Kidney (tissue), 14 donors: ENCODE measurements around the gene ZNF830. TPM values are rescaled to one million over a fixed set of nuclear protein-coding genes. Genes with fewer than 3 reads are reported as not detected.

Experiments used
- DNase-seq, 5 donors: peaks; one replicate each; pipeline ENCODE4 v3.0.0-alpha.2; 2013 to 2020
- FAIRE-seq: peaks from 2 replicates; lab custom pipeline; 2012; peaks lifted over from hg19 to GRCh38; lab: Jason Lieb, UNC
- H3K27ac ChIP-seq, 2 donors: one replicate each; pipeline ENCODE4 v1.7.0; 2013; ENCODE audit warnings: low read depth in 2 of 2, low read length in 2 of 2, inconsistent platforms in 1 of 2
- H3K27me3 ChIP-seq: one replicate; pipeline ENCODE4 v1.7.1; 2013; ENCODE audit warnings: low read length, inconsistent platforms; ENCODE audit not compliant: control insufficient read depth, insufficient read depth
- H3K36me3 ChIP-seq, 3 donors: one replicate each; pipeline versions ENCODE4 v1.7.0 to v1.7.1; 2013; ENCODE audit warnings: low read length in 3 of 3, control low read depth in 1 of 3, inconsistent platforms in 1 of 3; ENCODE audit not compliant: insufficient read depth in 3 of 3, control insufficient read depth in 2 of 3
- H3K4me1 ChIP-seq, 3 donors: one replicate each; pipeline versions ENCODE4 v1.7.0 to v1.7.1; 2013; ENCODE audit warnings: low read length in 3 of 3, inconsistent platforms in 1 of 3, low read depth in 1 of 3; ENCODE audit not compliant: control insufficient read depth in 2 of 3, insufficient read depth in 2 of 3
- H3K4me3 ChIP-seq, 3 donors: one replicate each; pipeline versions ENCODE4 v1.7.0 to v1.8.1; 2013; ENCODE audit warnings: low read length in 3 of 3, control low read depth in 1 of 3, inconsistent platforms in 1 of 3
- H3K9ac ChIP-seq, 3 donors: one replicate each; pipeline versions ENCODE4 v1.7.0 to v1.7.1; 2013; ENCODE audit warnings: low read length in 3 of 3, control low read depth in 1 of 3, inconsistent platforms in 1 of 3
- H3K9me3 ChIP-seq, 3 donors: one replicate each; pipeline versions ENCODE4 v1.7.0 to v1.7.1; 2013; ENCODE audit warnings: low read length in 3 of 3, control low read depth in 1 of 3, inconsistent platforms in 1 of 3; ENCODE audit not compliant: control insufficient read depth in 2 of 3, insufficient read depth in 1 of 3
- CTCF ChIP-seq: IDR thresholded peaks from 3 replicates; pipeline ENCODE4 v1.5.1; 2012; ENCODE audit warnings: mild to moderate bottlenecking, moderate library complexity, borderline replicate concordance; ENCODE audit not compliant: insufficient read depth; ENCODE audit errors: extremely low read depth
- intact Hi-C: fragments of 100-400 bp; cut with DNase I; formaldehyde crosslinking; loops from one replicate; pipeline ENCODE4 v1.11.1; 2022
- polyA plus RNA-seq: library from polyadenylated mRNA; stranded (reverse); fragments of 350-450 nt; fragmentation: Illumina TruSeq; extraction: RNeasy Lipid Tissue Mini Kit (QIAGEN cat#74804); gene quantifications from one replicate; pipeline ENCODE4 v1.2.3, GENCODE V29; 2014; ENCODE audit warnings: low read depth, low replicate concordance; ENCODE audit not compliant: insufficient read depth
- total RNA-seq: library from RNA; stranded (reverse); fragmentation: NEBNext Ultra II Directional; extraction: Animal tissue kit (Norgen Biotek cat#: 25700); gene quantifications from one replicate; pipeline ENCODE4 v1.2.1, GENCODE V29; 2021
- donor health status: control.
- donor health status: control.
- donor health status: control.
- donor health status: control.
- donor health status: control.
- donor health status: DM: yes; HTN: yes; CAD: no.
- donor health status: Normal renal cell carcinoma (clear cell type).

The ZNF830 gene
- total and polyA plus RNA-seq, 2 donors from 2014 or later, result 10.0 to 16.8 TPM

- Histone ChIP-seq H3K27me3 (no peaks in the 10 kb centered on the region), H3K27ac (peak overlapping the region; percentile 36 to 95), H3K4me3 (peak overlapping the region; percentile 68 to 71 (median 69)), H3K9me3 (no peaks in the 10 kb centered on the region), H3K4me1 (peaks cover 7 to 12% (median 8%) of the 10 kb centered on the region in 3 donors), H3K9ac (peak overlapping the region; percentile 56 to 62 (median 60)), H3K36me3 (peaks cover 0 to 4% (median 0%) of the 10 kb centered on the region in 3 donors)
- DNase-seq (peak in 1 of 5 donors; percentile 13), FAIRE-seq (no peak)
- intact Hi-C loops, result no loop called here
- TF ChIP-seq CTCF, result no peak
Measured at GRCh38 chr17:34979650-34980352, 18.5 kb downstream of the ZNF830 start.

GRCh38 chr17:34980353-34980680 lies 19.0 kb downstream of the ZNF830 start, which contains the start of gene LIG3:
Gene LIG3 (plus strand): TSS chr17:34980512. CDS start chr17:34983006, 2,494 bp downstream.
- peaks cover 7 to 12% (median 8%) of the 10 kb centered on the region in 3 donors for H3K4me1 ChIP-seq
- no peak for FAIRE-seq

GRCh38 chr17:34980681-34981537 lies 19.6 kb downstream of the ZNF830 start:
- peak overlapping the region; percentile 68 to 88 (median 83) for H3K4me3 ChIP-seq
- peaks cover 0 to 4% (median 0%) of the 10 kb centered on the region in 3 donors for H3K36me3 ChIP-seq
- intact Hi-C loops, result no loop called here
- no peaks in the 10 kb centered on the region for H3K9me3 ChIP-seq
- peak overlapping the region; percentile 83 to 90 (median 89) for H3K9ac ChIP-seq
- peak overlapping the region; percentile 92 to 95 for H3K27ac ChIP-seq
- no peaks in the 10 kb centered on the region for H3K27me3 ChIP-seq
- FAIRE-seq, result no peak
- DNase-seq, result peak; percentile 79 to 91 (median 90)
- peak; percentile 32 for TF ChIP-seq CTCF
- H3K4me1 ChIP-seq, result peaks cover 7 to 12% (median 8%) of the 10 kb centered on the region in 3 donors

More at GRCh38 chr17:34980353-34980680, 19.0 kb downstream of the ZNF830 start, which contains the start of gene LIG3:
- Histone ChIP-seq H3K27me3 (no peaks in the 10 kb centered on the region), H3K36me3 (peaks cover 0 to 4% (median 0%) of the 10 kb centered on the region in 3 donors), H3K27ac (peak within 1 kb of the TSS; percentile 92 to 95), H3K4me3 (peak within 1 kb of the TSS; percentile 68 to 88 (median 83)), H3K9me3 (no peaks in the 10 kb centered on the region), H3K9ac (peak within 1 kb of the TSS; percentile 83 to 90 (median 89))
- DNase-seq, result peak; percentile 96 to 98 (median 97)
- TF ChIP-seq CTCF, result no peak
- intact Hi-C loops, result no loop called here
